Measurements from ENCODE around the gene RTF2.
"Not testable (repeated sequence)": the region's sequence is repeated elsewhere in the genome, so short reads cannot be mapped to it uniquely, and the experiment has no call there.

Gene RTF2

DNA sequence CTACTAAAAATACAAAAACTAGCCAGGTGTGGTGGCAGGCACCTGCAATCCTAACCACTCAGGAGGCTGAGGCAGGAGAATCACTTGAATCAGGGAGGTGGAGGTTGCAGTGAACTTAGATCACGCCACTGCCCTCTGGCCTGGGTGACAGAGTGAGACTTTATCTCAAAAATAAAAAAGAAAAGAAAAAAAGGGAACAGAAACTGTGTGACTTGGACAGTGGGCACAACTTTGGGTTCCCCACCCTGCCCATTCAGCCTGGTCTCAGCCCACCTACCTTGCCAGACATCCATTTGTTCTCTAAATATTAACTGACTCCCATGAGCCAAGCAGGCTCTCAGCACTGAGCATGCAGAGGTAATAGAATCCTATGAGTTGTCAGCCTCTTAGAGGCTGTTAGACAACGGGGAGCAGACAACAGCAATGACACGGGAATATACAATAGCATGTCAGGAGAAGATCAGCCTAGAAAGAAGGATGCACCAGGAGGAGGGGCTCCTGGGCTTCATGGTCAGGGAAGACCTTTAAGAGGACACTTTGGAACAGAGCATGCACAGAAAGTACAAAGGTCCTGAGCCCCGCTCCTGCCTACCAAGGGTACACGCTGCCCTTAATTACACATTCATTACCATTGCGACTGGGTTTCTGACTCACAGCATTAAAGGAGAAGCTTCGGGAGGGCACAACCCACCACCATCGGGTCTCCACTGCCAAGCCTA, 84.6 kb downstream of the RTF2 start:
- no peak for DNase-seq (ENCODE audit: low read depth)

DNA sequence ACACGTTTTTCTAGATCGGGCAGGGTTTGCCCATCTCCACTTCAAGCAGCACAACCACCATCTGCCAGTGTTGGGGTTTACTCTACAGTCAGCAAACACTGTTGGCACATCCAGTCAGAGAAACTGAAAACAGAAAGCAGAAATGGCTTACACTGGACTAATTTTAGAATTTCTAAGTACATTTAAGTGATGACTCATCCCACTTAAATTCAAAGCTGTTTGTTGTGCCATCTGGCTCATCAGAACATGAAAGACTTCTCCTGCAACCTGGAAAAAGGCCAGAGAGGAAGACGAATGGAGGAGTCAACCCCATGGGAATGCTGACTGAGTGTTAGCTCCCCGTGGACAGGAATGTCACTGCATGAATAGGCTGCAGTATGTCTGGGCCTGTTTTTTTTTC, 86.4 kb downstream of the RTF2 start:
- DNase-seq (ENCODE audit: low read depth): peak; percentile 95

DNA sequence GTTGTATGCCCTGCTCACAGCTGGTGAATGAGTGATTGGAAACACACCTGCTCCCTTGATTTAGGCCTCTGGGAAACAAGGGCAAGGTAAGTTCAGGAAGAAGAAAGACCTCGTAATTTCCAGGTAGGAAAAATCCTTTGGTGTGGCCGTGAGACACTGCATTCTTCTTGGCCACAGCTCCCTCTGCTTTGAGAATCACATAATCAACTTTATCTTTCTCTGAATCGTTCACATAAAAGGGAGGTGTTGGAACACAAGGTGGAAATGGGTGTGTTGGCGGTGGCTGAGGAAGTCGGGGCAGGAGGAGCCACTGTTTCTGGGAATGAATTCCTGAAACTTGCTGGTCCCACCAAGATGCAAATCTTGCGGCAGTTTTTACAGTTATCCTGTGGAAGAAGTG, 90.5 kb downstream of the RTF2 start:
- no peak for DNase-seq (ENCODE audit: low read depth)

DNA sequence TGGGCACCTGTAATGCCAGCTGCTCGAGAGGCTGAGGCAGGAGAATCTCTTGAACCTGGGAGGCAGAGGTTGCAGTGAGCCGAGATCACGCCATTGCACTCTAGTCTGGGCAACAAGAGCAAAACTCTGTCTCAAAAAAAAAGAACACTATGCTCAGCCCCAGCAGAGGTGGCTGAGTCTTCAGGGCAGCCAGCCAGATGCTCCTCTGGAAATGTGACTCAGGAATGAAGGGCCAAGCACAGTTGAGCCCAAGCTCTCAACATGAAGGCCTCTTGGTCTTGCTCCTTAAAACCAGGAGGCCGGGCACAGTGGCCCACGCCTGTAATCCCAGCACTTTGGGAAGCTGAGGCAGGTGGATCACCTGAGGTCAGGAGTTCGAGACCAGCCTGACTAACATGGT, 96.1 kb downstream of the RTF2 start:
- not testable (repeated sequence) for DNase-seq (ENCODE audit: low read depth)

DNA sequence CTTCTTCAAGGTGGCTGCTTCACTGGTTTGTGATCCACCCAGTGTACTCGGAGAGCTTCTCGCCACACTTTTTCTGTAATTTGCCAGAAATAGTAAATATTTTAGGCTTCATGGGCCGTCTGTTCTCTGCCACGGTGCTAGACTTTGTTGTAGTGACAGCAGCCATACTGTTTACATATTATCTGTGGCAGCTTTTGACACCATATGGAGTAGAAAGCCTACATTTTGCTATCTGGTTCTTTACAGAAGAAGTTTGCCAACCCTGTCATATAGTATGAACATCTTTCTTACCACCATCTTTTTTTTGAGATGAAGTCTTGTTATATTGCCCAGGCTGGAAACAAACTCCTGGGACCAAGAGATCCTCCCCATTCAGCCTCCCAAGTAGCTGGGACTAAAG, 97.1 kb downstream of the RTF2 start:
- DNase-seq (ENCODE audit: low read depth): no peak

DNA sequence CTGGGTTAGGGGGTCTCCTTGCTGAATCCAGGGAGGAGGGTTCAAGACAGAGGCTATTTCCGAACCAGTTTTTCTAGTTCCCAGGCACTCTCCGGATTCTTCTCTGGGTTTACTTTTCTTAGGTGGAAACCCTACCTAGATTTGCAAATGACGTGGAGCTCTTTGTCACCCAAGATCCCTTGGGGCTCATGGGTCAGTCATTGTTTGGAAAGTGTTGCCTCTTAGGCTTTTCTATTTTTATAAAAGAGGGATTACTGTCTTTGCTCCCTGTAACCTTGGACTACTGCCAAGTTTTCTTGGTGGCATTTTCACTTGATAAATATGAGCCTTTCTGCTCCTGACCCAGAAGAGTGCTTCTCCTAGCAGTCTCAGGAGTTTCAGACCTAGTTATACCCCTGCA, 98.2 kb downstream of the RTF2 start:
- no peak for DNase-seq (ENCODE audit: low read depth)

All from GM04504 (cell line).